ENCODE data around the gene EFNA4. TPM values are rescaled to one million over a fixed set of nuclear protein-coding genes. Genes with fewer than 3 reads are reported as not detected.
A peak's percentile ranks its signal among the peaks of the same experiment; 100 is the strongest.

Gene EFNA4
- 10.7 and 18.4 TPM in 2 replicates for total RNA-seq (ENCODE audit: low replicate concordance)

GRCh38 chr1:155063550-155064110 is at the start of gene EFNA4:
TSS of gene EFNA4 (plus strand) at chr1:155063740. CDS start at chr1:155063824, 84 bp downstream.
- H4K20me1 ChIP-seq (ENCODE audit: low read depth) = peaks cover 29% of the 10 kb centered on the region
- Mint-ChIP-seq H3K27me3 (ENCODE audit: insufficient read depth, low read depth) (peaks cover 10% of the 10 kb centered on the region), H3K9me3 (peaks cover 2% of the 10 kb centered on the region), H3K4me3 (peak within 1 kb of the TSS; percentile 89), H3K27ac (peak within 1 kb of the TSS; percentile 30), H3K36me3 (peaks cover 9% of the 10 kb centered on the region), H3K4me1 (peaks cover 39% of the 10 kb centered on the region)
- H3K9me3 ChIP-seq (ENCODE audit: low read depth) = no peaks in the 10 kb centered on the region
- peak within 1 kb of the TSS; percentile 93 for H3K4me3 ChIP-seq
- peak within 1 kb of the TSS; percentile 94 for H3K4me2 ChIP-seq
- peaks cover 31% of the 10 kb centered on the region for H3F3A ChIP-seq (ENCODE audit: low read depth)
- H3K79me2 ChIP-seq (ENCODE audit: low read depth) = peaks cover 13% of the 10 kb centered on the region
- peak; percentile 96 for DNase-seq (ENCODE audit: low spot score)
- no peaks in the 10 kb centered on the region for H3K36me3 ChIP-seq
- peaks cover 7% of the 10 kb centered on the region for H3K27me3 ChIP-seq
- H3K9ac ChIP-seq = peak within 1 kb of the TSS; percentile 41
- peak within 1 kb of the TSS; percentile 88 for H3K27ac ChIP-seq
- no peak for TF ChIP-seq EZH2phosphoT487 (IDR thresholded peaks at IDR 0.05)
- TF ChIP-seq EZH2 (IDR thresholded peaks at IDR 0.05) = no peak
- TF ChIP-seq CTCF (IDR thresholded peaks at IDR 0.05) = no peak
- peak within 1 kb of the TSS; percentile 81 for H2AFZ ChIP-seq (replicated peaks)
- peaks cover 21% of the 10 kb centered on the region for H3K4me1 ChIP-seq

- Mint-ChIP-seq H3K27ac (no peak overlapping the region), H3K4me1 (peaks cover 40% of the 10 kb centered on the region), H3K36me3 (peaks cover 2% of the 10 kb centered on the region), H3K9me3 (no peaks in the 10 kb centered on the region), H3K27me3 (ENCODE audit: insufficient read depth, low read depth) (peaks cover 7% of the 10 kb centered on the region), H3K4me3 (no peak overlapping the region)
- no peak overlapping the region for H3K4me3 ChIP-seq
- H3K27ac ChIP-seq = no peak overlapping the region
- no peak overlapping the region for H3K4me2 ChIP-seq
- no peak for DNase-seq (ENCODE audit: low spot score)
- H2AFZ ChIP-seq (replicated peaks) = no peak overlapping the region
- peaks cover 5% of the 10 kb centered on the region for H4K20me1 ChIP-seq (ENCODE audit: low read depth)
- TF ChIP-seq EZH2phosphoT487 (IDR thresholded peaks at IDR 0.05) (no peak), CTCF (IDR thresholded peaks at IDR 0.05) (no peak), EZH2 (IDR thresholded peaks at IDR 0.05) (no peak)
- no peaks in the 10 kb centered on the region for H3K36me3 ChIP-seq
- no peak overlapping the region for H3K9ac ChIP-seq
- H3K79me2 ChIP-seq (ENCODE audit: low read depth) = peaks cover 15% of the 10 kb centered on the region
- no peaks in the 10 kb centered on the region for H3K27me3 ChIP-seq
- peaks cover 47% of the 10 kb centered on the region for H3K4me1 ChIP-seq
- peaks cover 37% of the 10 kb centered on the region for H3F3A ChIP-seq (ENCODE audit: low read depth)
- H3K9me3 ChIP-seq (ENCODE audit: low read depth) = no peaks in the 10 kb centered on the region
Measured at GRCh38 chr1:155014709-155015508, 48.6 kb upstream of the EFNA4 start.

GRCh38 chr1:155015527-155016230 is 47.9 kb upstream of the EFNA4 start:
- H3K9me3 Mint-ChIP-seq = no peaks in the 10 kb centered on the region
- no peaks in the 10 kb centered on the region for H3K9me3 ChIP-seq (ENCODE audit: low read depth)
- peaks cover 5% of the 10 kb centered on the region for H4K20me1 ChIP-seq (ENCODE audit: low read depth)
- no peak overlapping the region for H2AFZ ChIP-seq (replicated peaks)
- H3K4me3 ChIP-seq = no peak overlapping the region
- H3K4me1 ChIP-seq = peaks cover 45% of the 10 kb centered on the region
- H3K27me3 Mint-ChIP-seq (ENCODE audit: insufficient read depth, low read depth) = peaks cover 7% of the 10 kb centered on the region
- no peak for DNase-seq (ENCODE audit: low spot score)
- H3F3A ChIP-seq (ENCODE audit: low read depth) = peaks cover 36% of the 10 kb centered on the region
- no peak overlapping the region for H3K4me2 ChIP-seq
- H3K79me2 ChIP-seq (ENCODE audit: low read depth) = peaks cover 12% of the 10 kb centered on the region
- H3K27me3 ChIP-seq = no peaks in the 10 kb centered on the region
- no peak overlapping the region for H3K4me3 Mint-ChIP-seq
- TF ChIP-seq EZH2phosphoT487 (IDR thresholded peaks at IDR 0.05) (no peak), CTCF (IDR thresholded peaks at IDR 0.05) (no peak), EZH2 (IDR thresholded peaks at IDR 0.05) (no peak)
- H3K36me3 Mint-ChIP-seq = peaks cover 2% of the 10 kb centered on the region
- H3K4me1 Mint-ChIP-seq = peaks cover 43% of the 10 kb centered on the region
- peak overlapping the region; percentile 85 for H3K27ac Mint-ChIP-seq
- H3K27ac ChIP-seq = no peak overlapping the region
- H3K9ac ChIP-seq = no peak overlapping the region
- H3K36me3 ChIP-seq = no peaks in the 10 kb centered on the region
